HG02943 (cell line): Measurements from ENCODE around the gene CDKAL1.

Experiments used
- ATAC-seq: cut with Tn5 transposase; IDR thresholded peaks from one replicate; pipeline ENCODE4 v1.9.1; 2021; ENCODE audit warnings: mild to moderate bottlenecking, low read depth, moderate library complexity; ENCODE audit not compliant: unreplicated experiment

CDKAL1 gene

DNA sequence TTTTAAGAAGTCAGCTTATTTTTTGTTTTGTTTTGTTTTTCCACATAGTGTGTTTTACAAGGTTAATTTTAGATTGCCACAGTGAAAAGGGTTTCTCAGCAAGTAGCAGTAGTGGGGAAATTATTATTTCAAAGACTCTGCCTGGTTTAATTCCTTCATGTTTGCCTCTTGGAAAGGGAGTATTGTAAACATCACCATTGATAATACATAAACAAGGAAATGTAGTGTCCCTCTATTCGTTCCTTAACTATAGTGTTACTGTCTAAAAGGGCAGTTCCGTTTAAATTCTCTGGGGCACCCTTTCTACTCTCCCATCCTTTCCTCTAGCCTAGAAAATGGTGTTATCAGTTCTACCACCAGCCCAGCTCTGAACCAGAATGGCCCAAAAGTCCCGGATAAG lies 668.3 kb downstream of the CDKAL1 start:
- no peak for ATAC-seq

GRCh38 chr6:21204951-21205350 lies 670.7 kb downstream of the CDKAL1 start:
- no peak for ATAC-seq

- ATAC-seq = peak; percentile 67
These were observed 674.0 kb downstream of the CDKAL1 start for GRCh38 chr6:21208081-21208795.

DNA sequence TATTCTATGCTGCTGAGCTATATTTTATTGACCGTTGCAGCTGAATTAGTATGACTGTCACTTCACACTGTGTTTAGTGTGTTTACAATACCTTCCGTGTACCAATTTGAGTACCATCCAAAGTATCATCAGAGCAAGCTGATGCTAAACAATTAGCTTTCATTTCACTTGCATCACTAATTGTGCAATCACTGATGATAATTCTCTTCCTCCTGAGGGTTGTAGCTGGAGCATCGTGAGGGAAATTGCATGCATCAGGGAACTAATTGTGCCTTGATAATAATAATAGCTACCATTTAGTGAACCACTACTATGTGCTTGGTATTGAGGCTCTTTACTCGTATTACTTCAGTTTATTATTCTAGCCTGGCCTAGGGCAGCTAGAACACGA lies 674.5 kb downstream of the CDKAL1 start:
- ATAC-seq = no peak

DNA sequence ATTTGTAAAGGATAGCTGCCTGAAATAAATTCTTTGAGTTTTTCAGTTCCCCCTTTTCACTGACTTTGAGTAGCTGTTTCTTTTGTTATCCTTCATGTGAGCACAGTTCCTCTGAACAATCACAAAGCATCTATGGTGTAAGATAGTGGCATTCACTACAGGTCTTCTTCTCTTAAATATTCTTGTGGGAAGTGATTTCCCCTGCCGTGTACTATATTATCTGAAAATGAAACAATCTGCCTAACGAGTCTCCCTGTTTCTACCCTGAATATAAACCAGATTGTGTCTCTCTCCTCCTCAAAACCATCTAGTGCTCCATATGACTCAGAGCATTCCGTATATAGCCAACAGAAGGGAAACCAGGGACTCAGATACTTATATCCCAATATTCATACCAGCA lies 679.2 kb downstream of the CDKAL1 start:
- peak; percentile 62 for ATAC-seq

- no peak for ATAC-seq
These were observed 680.6 kb downstream of the CDKAL1 start for GRCh38 chr6:21214738-21215448.

DNA sequence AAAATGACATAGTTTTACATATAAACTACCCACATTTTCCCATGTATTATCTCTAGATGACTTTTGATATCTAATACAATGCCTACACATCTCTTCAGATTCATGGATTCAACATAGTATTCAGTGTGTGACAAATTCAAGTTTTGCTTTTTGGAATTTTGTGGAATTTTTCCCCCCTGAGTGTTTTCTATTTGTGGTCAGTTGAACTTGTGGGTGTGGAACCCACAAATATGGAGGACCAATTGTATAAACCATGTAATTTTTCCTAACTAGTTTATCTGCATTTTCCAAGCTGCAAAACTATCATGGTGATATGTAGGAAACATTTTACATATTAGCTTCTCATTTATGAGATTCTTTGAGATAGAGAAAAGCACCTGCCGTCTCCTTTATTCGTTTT lies 685.0 kb downstream of the CDKAL1 start:
- no peak for ATAC-seq

GRCh38 chr6:21219856-21220255 lies 685.6 kb downstream of the CDKAL1 start:
- no peak for ATAC-seq

DNA sequence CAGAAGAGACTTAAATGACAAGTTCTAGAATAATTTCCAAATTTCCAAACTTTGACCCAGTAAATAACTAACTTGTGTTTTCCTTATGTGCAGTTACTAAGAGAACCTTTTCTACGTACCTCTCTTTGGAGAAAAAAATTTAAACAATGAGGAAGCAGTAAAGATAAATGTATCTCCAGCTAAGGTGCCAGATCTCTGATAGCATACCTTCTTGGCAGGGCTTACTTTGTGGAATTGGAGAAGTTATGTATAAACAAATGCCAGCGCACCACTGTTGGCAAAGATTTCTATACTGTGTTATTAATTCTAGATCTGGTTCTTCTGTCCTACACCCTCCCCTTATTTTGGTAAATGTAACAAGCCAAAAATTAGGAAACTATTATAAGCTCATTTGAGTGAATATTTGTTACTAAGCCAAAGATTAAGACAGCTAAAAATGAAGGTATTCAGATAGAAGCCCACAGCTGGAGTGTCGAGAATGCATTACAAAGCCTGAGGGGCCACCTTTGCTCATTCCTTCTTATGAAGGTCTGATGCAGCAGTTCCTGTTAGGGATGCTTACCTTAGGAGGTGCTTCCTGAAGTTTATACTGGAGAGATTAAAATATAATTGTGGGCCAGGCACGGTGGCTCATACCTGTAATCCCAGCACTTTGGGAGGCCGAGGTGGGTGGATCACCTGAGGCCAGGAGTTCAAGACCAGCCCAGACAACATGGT lies 686.2 kb downstream of the CDKAL1 start:
- ATAC-seq = no peak

GRCh38 chr6:21222656-21223055 lies 688.4 kb downstream of the CDKAL1 start:
- ATAC-seq = no peak

- no peak for ATAC-seq
These were observed 691.7 kb downstream of the CDKAL1 start for GRCh38 chr6:21225912-21226311.

DNA sequence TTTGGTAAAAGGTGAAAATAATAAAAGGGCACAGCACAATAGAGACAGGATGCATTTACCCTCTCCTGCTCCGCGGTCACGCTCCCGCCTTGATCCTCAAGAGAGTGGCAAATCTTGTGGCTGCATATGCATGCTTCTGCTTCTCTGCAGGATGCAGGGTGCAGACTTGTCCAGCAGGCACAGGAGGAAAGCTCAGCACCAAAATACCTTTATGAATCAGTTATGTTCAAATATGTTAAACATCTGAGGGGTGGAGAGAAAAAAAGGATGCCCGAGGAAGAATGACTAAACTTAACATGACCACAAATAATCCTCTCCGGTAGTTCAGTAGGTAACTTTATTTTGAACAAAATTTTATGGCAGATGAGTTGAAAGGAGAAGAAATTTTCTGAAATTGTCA lies 693.2 kb downstream of the CDKAL1 start:
- ATAC-seq = no peak

GRCh38 chr6:21228411-21228810 lies 694.2 kb downstream of the CDKAL1 start:
- no peak for ATAC-seq

DNA sequence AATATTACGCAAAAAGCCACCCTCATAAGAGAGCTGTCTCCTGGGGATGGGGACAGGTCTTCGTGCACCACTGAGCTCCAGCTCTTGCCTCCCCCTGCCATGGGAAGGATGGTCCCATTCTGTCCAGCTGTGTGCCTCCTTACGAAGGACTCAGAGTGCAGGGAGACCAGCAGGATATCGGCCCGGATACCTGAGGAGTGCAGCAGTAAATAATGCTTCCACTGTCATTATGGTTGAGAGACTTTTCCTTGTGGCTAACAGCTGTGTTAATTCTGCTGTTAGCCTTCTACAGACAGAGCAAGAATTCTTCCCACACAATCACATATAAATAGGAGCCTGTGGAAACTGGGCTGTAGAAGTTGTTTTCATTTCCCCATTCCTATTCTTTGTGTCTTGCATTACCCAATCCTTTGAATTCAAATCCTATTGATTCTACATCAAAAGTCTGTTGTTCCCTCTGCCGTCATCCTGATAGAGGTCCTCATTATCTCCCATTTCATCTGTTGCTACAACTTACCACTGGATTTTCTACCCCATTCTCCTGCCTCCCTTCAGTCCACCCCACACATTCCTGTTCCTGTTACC lies 694.7 kb downstream of the CDKAL1 start:
- no peak for ATAC-seq

GRCh38 chr6:21230536-21230935 lies 696.3 kb downstream of the CDKAL1 start:
- ATAC-seq = no peak

- no peak for ATAC-seq
These were observed 700.9 kb downstream of the CDKAL1 start for GRCh38 chr6:21235162-21235561.

DNA sequence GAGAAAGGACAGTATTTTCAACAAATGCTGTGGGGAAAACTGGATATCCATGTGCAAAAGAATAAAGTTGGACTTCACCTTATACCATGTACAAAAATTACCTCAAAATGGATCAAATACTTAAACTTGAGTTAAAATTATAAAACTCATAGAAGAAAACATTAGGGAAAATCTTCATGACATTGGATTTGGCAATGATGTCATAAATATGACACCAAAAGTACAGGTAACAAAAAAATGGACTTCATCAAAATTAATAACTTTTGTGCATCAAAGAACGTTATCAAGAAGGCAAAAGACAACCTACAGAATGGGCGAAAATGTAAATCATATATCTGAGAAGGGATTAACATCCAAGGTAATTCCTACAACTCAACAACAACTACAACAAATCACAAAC lies 704.0 kb downstream of the CDKAL1 start:
- ATAC-seq = no peak

DNA sequence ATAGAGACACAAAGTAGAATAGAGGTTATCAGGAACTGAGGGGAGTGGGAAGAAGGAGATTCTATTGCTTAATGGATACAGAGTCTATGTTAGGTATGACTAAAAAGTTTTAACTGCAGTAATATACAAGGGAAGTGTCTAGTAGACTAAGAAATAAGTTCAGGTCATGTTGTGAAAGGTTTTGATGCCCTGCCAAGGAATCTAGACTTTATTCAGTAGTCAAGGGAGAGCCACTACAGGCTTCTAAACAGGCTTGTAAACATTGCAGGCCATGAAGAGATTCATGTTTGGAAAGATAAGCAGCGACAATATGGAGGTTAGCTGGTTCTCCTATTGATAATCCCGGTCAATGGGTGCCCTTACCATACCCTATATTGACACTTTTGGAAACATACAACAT lies 706.5 kb downstream of the CDKAL1 start:
- ATAC-seq = no peak

DNA sequence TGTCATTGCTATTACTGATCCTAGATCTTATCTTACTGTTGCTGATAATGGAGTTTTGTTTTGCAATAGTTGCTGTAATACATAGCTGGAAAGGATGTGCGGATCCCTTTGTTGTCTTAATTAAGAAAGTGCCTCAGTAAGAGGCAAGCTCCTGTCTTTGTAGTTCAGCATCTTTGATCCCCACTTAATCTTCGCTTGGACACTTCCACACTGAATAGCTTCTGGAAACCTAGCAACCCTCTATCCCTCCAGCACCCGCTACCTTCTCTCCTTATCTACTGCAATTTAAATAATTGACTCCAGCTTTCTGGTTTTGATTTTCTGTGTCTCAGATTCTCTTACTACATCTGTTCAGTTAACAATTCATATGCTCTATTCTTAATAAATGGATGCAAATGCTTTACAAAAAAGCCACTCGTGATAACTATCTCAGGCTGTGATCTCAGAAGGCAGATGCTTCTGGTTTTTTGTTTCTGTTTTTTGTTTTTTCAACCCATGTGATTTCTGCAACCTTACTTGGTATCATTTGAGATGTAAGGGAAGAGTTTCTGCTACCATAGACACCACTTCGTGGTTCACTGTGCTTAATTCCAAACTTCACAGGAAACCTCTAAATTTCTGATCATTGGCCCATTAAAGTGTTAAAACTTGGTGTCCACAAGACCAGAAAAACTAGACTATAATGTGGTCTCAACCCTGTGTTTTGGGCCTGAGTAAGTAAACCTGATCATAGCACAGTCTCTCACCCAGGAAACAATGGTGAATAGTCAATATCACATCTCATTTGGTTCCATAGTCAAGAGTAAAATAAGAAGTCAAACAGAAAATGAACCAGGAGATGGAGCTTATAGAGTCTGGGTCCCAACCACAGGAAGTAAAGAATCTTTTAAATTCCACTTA lies 707.2 kb downstream of the CDKAL1 start:
- no peak for ATAC-seq

- ATAC-seq = no peak
These were observed 710.7 kb downstream of the CDKAL1 start for GRCh38 chr6:21244897-21245470.
